Liver (tissue), 9 donors: ENCODE data around the gene CNNM1. TPM values are rescaled to one million over a fixed set of nuclear protein-coding genes. Genes with fewer than 3 reads are reported as not detected.

ENCODE experiments used
- DNase-seq: peaks from one replicate; pipeline ENCODE4 v3.0.0-alpha.2; 2017; ENCODE audit warnings: low spot score
- H3K27ac ChIP-seq, 2 donors: one replicate each; pipeline ENCODE4 v1.7.0; 2013; ENCODE audit warnings: inconsistent platforms in 2 of 2, low read length in 2 of 2, control low read depth in 1 of 2, low read depth in 1 of 2, mild to moderate bottlenecking in 1 of 2
- H3K27me3 ChIP-seq, 4 donors: one replicate each; pipeline versions ENCODE4 v1.6.1 to v1.7.0; 2013; ENCODE audit warnings: low read length in 3 of 4, inconsistent platforms in 1 of 4, mild to moderate bottlenecking in 1 of 4, moderate library complexity in 1 of 4; ENCODE audit not compliant: control insufficient read depth in 4 of 4, insufficient read depth in 4 of 4
- H3K36me3 ChIP-seq, 4 donors: one replicate each; pipeline versions ENCODE4 v1.6.1 to v1.7.0; 2013; ENCODE audit warnings: low read length in 3 of 4, mild to moderate bottlenecking in 3 of 4, low read depth in 1 of 4, moderate library complexity in 1 of 4; ENCODE audit not compliant: control insufficient read depth in 4 of 4, insufficient read depth in 3 of 4
- H3K4me1 ChIP-seq, 4 donors: one replicate each; pipeline versions ENCODE4 v1.6.1 to v1.7.0; 2013; ENCODE audit warnings: low read length in 3 of 4, mild to moderate bottlenecking in 3 of 4, moderate library complexity in 1 of 4; ENCODE audit not compliant: control insufficient read depth in 4 of 4, insufficient read depth in 4 of 4
- H3K4me3 ChIP-seq, 3 donors: one replicate each; pipeline versions ENCODE4 v1.6.1 to v1.7.0; 2013; ENCODE audit warnings: low read length in 3 of 3, control low read depth in 1 of 3, low read depth in 1 of 3, mild to moderate bottlenecking in 1 of 3
- H3K9ac ChIP-seq, 2 donors: one replicate each; pipeline ENCODE4 v1.7.0; 2013; ENCODE audit warnings: low read length in 2 of 2, mild to moderate bottlenecking in 2 of 2, moderate library complexity in 2 of 2, control low read depth in 1 of 2, low read depth in 1 of 2
- H3K9me3 ChIP-seq, 4 donors: one replicate each; pipeline versions ENCODE4 v1.6.1 to v1.7.0; 2013; ENCODE audit warnings: low read length in 3 of 4; ENCODE audit not compliant: control insufficient read depth in 4 of 4
- ATF3 ChIP-seq: IDR thresholded peaks from 2 replicates; pipeline ENCODE4 v1.6.1; 2016; ENCODE audit warnings: antibody characterized with exemption
- CTCF ChIP-seq: fragments of 150-350 bp; IDR thresholded peaks from 2 replicates; pipeline ENCODE4 v1.5.1; 2017; ENCODE audit warnings: improper control_type of control experiment, low read depth, low read length; ENCODE audit not compliant: missing input control
- EGR1 ChIP-seq, 2 donors: IDR thresholded peaks; 2 replicates each; pipeline ENCODE4 v1.6.1; 2016 to 2018; ENCODE audit warnings: antibody characterized with exemption in 2 of 2, low read depth in 2 of 2
- FOXA1 ChIP-seq: IDR thresholded peaks from 2 replicates; pipeline ENCODE4 v1.6.1; 2016; ENCODE audit warnings: antibody characterized with exemption
- FOXA2 ChIP-seq: IDR thresholded peaks from 2 replicates; pipeline ENCODE4 v1.6.1; 2016; ENCODE audit warnings: antibody characterized with exemption
- GABPA ChIP-seq, 2 donors: IDR thresholded peaks in 1 of 2; conservative IDR thresholded peaks in 1 of 2; 2 replicates each; pipeline ENCODE4 v1.6.1; 2016; ENCODE audit warnings: antibody characterized with exemption in 2 of 2, mild to moderate bottlenecking in 1 of 2, moderate library complexity in 1 of 2
- HNF4A ChIP-seq, 2 donors: conservative IDR thresholded peaks; 2 replicates each; pipeline ENCODE4 v1.6.1; 2016; ENCODE audit warnings: antibody characterized with exemption in 2 of 2, mild to moderate bottlenecking in 2 of 2
- HNF4G ChIP-seq: IDR thresholded peaks from 2 replicates; pipeline ENCODE4 v1.6.1; 2016; ENCODE audit warnings: antibody characterized with exemption
- JUND ChIP-seq, 2 donors: IDR thresholded peaks; 2 replicates each; pipeline ENCODE4 v1.6.1; 2016; ENCODE audit warnings: antibody characterized with exemption in 2 of 2
- MAX ChIP-seq: IDR thresholded peaks from 2 replicates; pipeline ENCODE4 v1.6.1; 2016; ENCODE audit warnings: antibody characterized with exemption
- NR2F2 ChIP-seq: IDR thresholded peaks from 2 replicates; pipeline ENCODE4 v1.6.1; 2016; ENCODE audit warnings: antibody characterized with exemption
- RAD21 ChIP-seq, 2 donors: IDR thresholded peaks; 2 replicates each; pipeline ENCODE4 v1.6.1; 2016; ENCODE audit warnings: antibody characterized with exemption in 2 of 2, mild to moderate bottlenecking in 2 of 2
- REST ChIP-seq: IDR thresholded peaks from 2 replicates; pipeline ENCODE4 v1.6.1; 2016; ENCODE audit warnings: antibody characterized with exemption, mild to moderate bottlenecking
- RXRA ChIP-seq, 2 donors: IDR thresholded peaks; 2 replicates each; pipeline ENCODE4 v1.6.1; 2017 to 2018; ENCODE audit warnings: antibody characterized with exemption in 2 of 2, mild to moderate bottlenecking in 1 of 2
- SP1 ChIP-seq: IDR thresholded peaks from 2 replicates; pipeline ENCODE4 v1.6.1; 2018; ENCODE audit warnings: antibody characterized with exemption, mild to moderate bottlenecking
- YY1 ChIP-seq: IDR thresholded peaks from 2 replicates; pipeline ENCODE4 v1.6.1; 2016; ENCODE audit warnings: antibody characterized with exemption, mild to moderate bottlenecking
- ZBTB33 ChIP-seq: IDR thresholded peaks from 2 replicates; pipeline ENCODE4 v1.6.1; 2016; ENCODE audit warnings: antibody characterized with exemption
- WGBS: extraction: QIAGEN DNeasy Blood & Tissue Kit; methylation state at CpG from one replicate; pipeline ENCODE4 v1.1.7; 2013; 5-methylcytosine and 5-hydroxymethylcytosine counted together
- polyA plus RNA-seq, 2 donors: library from polyadenylated mRNA; stranded (reverse) in 1 of 2; unstranded in 1 of 2; fragments of 200-250 nt in 1 of 2; fragments of >200 nt in 1 of 2; fragmentation: Nextera tagmentation in 1 of 2; extraction: Ambion mirVana in 1 of 2; gene quantifications; one replicate each; pipeline versions ENCODE4 v1.2.1 to v1.2.3, GENCODE V29; 2013 to 2015
- total RNA-seq, 2 donors: library from RNA; depleted of rRNA; stranded (reverse); fragments of >200 nt; gene quantifications; one replicate each; pipeline ENCODE4 v1.2.3, GENCODE V29; 2014
- donor health status: healthy.
- donor health status: healthy.
- donor health status: healthy.
- donor health status: healthy.
- donor health status: healthy.

Gene CNNM1
- total and polyA plus RNA-seq, 4 donors = 0.05 to 0.10 (median 0.07) TPM

GRCh38 chr10:99329554-99330346, 594 bp downstream of the CNNM1 start:
- DNase-seq = no peak
- WGBS = 2% methylated on average over 94 of the region's 94 CpGs
- H3K9me3 ChIP-seq = no peaks in the 10 kb centered on the region

GRCh38 chr10:99330347-99330924, 1.3 kb downstream of the CNNM1 start:
- TF ChIP-seq HNF4A (conservative IDR thresholded peaks at IDR 0.05) = no peak
- TF ChIP-seq ATF3 = no peak
- TF ChIP-seq RXRA (IDR thresholded peaks at IDR 0.05) = no peak
- no peak for TF ChIP-seq EGR1 (IDR thresholded peaks at IDR 0.05; ENCODE audit: low read depth in 2 of 2)
- no peak for TF ChIP-seq MAX
- no peak for TF ChIP-seq JUND (IDR thresholded peaks at IDR 0.05)
- TF ChIP-seq GABPA (IDR thresholded peaks at IDR 0.05 in 1 of 2, conservative IDR thresholded peaks at IDR 0.05 in 1 of 2) = no peak
- TF ChIP-seq ZBTB33 = no peak
- no peak for TF ChIP-seq HNF4G
- TF ChIP-seq YY1 = no peak
- no peak for TF ChIP-seq CTCF
- TF ChIP-seq RAD21 (IDR thresholded peaks at IDR 0.05) = no peak
- TF ChIP-seq FOXA2 = no peak
- TF ChIP-seq SP1 = no peak
- TF ChIP-seq REST = no peak
- TF ChIP-seq FOXA1 = no peak
- TF ChIP-seq NR2F2 = no peak
- Histone ChIP-seq H3K36me3 (no peaks in the 10 kb centered on the region), H3K4me1 (peaks cover 15 to 20% (median 17%) of the 10 kb centered on the region in 4 donors), H3K27me3 (peaks cover 0 to 14% (median under 1%) of the 10 kb centered on the region in 4 donors), H3K4me3 (peak overlapping the region in 2 of 3 donors; percentile 54 to 62), H3K27ac (no peak overlapping the region), H3K9ac (no peak overlapping the region), H3K9me3 (no peaks in the 10 kb centered on the region)
- DNase-seq = no peak
- 20% methylated on average over 45 of the region's 45 CpGs for WGBS

More at GRCh38 chr10:99329554-99330346, 594 bp downstream of the CNNM1 start:
- Histone ChIP-seq H3K9ac (no peak overlapping the region), H3K4me1 (peaks cover 15 to 20% (median 17%) of the 10 kb centered on the region in 4 donors), H3K27me3 (peaks cover 0 to 14% (median under 1%) of the 10 kb centered on the region in 4 donors), H3K36me3 (no peaks in the 10 kb centered on the region), H3K4me3 (peak overlapping the region in 2 of 3 donors; percentile 54 to 62), H3K27ac (no peak overlapping the region)
- TF ChIP-seq ATF3 = no peak
- TF ChIP-seq SP1 = no peak
- no peak for TF ChIP-seq YY1
